MM.1S (cell line): ENCODE measurements around the gene PRKCE.

Source experiments
- DNase-seq: peaks from one replicate; pipeline ENCODE4 v3.0.0-alpha.2; 2015
- H2AFZ ChIP-seq: fragments of 300-600 bp; sonication (generic); 2 replicates; pipeline ENCODE4 v1.6.0; 2016; ENCODE audit warnings: antibody characterized with exemption, low read length
- H3F3A ChIP-seq: fragments of 300-600 bp; sonication (generic); 2 replicates; pipeline ENCODE4 v1.6.1; 2016; ENCODE audit warnings: mild to moderate bottlenecking, antibody characterized with exemption, low read length, moderate library complexity, mixed read lengths; ENCODE audit not compliant: insufficient read depth
- H3K27ac ChIP-seq: fragments of 300-600 bp; sonication (generic); 2 replicates; pipeline ENCODE4 v1.5.1; 2016; ENCODE audit warnings: mild to moderate bottlenecking, low read length
- H3K27me3 ChIP-seq: fragments of 300-600 bp; sonication (generic); replicated peaks from 2 replicates; pipeline ENCODE4 v1.6.0; 2016; ENCODE audit warnings: low read length; ENCODE audit not compliant: insufficient read depth
- H3K36me3 ChIP-seq: fragments of 300-600 bp; sonication (generic); replicated peaks from 2 replicates; pipeline ENCODE4 v1.6.1; 2016; ENCODE audit warnings: mild to moderate bottlenecking, low read length, mixed read lengths; ENCODE audit not compliant: insufficient read depth
- H3K4me1 ChIP-seq: fragments of 300-600 bp; sonication (generic); 2 replicates; pipeline ENCODE4 v1.6.1; 2016; ENCODE audit warnings: low read length, mixed read lengths
- H3K4me2 ChIP-seq: fragments of 300-600 bp; sonication (generic); 2 replicates; pipeline ENCODE4 v1.6.0; 2016; ENCODE audit warnings: low read depth, low read length
- H3K4me3 ChIP-seq: fragments of 300-600 bp; sonication (generic); 2 replicates; pipeline ENCODE4 v1.5.1; 2016; ENCODE audit warnings: low read length, mixed read lengths
- H3K79me2 ChIP-seq: fragments of 300-600 bp; sonication (generic); 2 replicates; pipeline ENCODE4 v1.6.1; 2016; ENCODE audit warnings: mixed run types, low read length, mixed read lengths
- H3K9ac ChIP-seq: fragments of 300-600 bp; sonication (generic); 2 replicates; pipeline ENCODE4 v1.6.1; 2016; ENCODE audit warnings: low read length, mixed read lengths
- H3K9me2 ChIP-seq: fragments of 300-600 bp; sonication (generic); replicated peaks from 2 replicates; pipeline ENCODE4 v1.6.1; 2016; ENCODE audit warnings: mild to moderate bottlenecking, low read length, mixed read lengths; ENCODE audit not compliant: insufficient read depth
- H3K9me3 ChIP-seq: fragments of 300-600 bp; sonication (generic); replicated peaks from 2 replicates; pipeline ENCODE4 v1.6.1; 2016; ENCODE audit warnings: mild to moderate bottlenecking, low read length, mixed read lengths; ENCODE audit not compliant: insufficient read depth
- H4K20me1 ChIP-seq: fragments of 300-600 bp; sonication (generic); 2 replicates; pipeline ENCODE4 v1.6.1; 2016; ENCODE audit warnings: mild to moderate bottlenecking, low read length, moderate library complexity, mixed read lengths; ENCODE audit not compliant: insufficient read depth
- EZH2 ChIP-seq: fragments of 300-600 bp; sonication (generic); optimal IDR thresholded peaks from 2 replicates; pipeline ENCODE3; 2017; ENCODE audit warnings: low read depth, mild to moderate bottlenecking, antibody characterized with exemption, low read length, mixed read lengths
- EZH2phosphoT487 ChIP-seq: fragments of 300-600 bp; sonication (generic); IDR thresholded peaks from 2 replicates; pipeline ENCODE4 v1.6.1; 2018; ENCODE audit warnings: antibody characterized with exemption, low read length
- TF ChIP-seq, protein P1 (sequence below): fragments of 300-600 bp; sonication (generic); IDR thresholded peaks from 2 replicates; pipeline ENCODE4 v1.5.1; 2016; ENCODE audit warnings: antibody characterized with exemption, low read length, mixed read lengths

PRKCE gene

DNA sequence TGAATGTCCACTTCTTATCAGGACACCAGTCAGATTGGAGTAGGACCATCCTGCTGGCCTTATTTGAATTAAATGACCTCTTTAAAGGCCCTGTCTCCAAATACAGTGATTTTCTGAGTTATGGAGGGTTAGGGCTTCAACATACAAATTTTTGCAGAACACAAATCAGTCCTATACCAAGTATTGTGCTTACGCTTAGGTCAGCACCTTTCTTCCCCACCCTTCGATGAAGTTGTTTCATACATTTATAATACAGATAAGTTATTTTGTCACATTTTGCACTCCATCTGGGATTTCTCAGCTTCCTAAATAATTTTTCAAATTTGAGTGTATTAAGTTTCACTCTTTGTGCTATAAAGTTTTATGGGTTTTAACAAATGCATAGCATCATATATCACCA lies 455.2 kb downstream of the PRKCE start:
- Histone ChIP-seq H3K4me3 (no peak overlapping the region), H3K9ac (no peak overlapping the region), H4K20me1 (no peaks in the 10 kb centered on the region), H3K9me2 (no peaks in the 10 kb centered on the region), H2AFZ (no peak overlapping the region), H3K27me3 (no peaks in the 10 kb centered on the region), H3K4me1 (no peaks in the 10 kb centered on the region), H3K4me2 (no peak overlapping the region), H3K36me3 (no peaks in the 10 kb centered on the region), H3K9me3 (no peaks in the 10 kb centered on the region), H3K27ac (no peak overlapping the region), H3K79me2 (no peaks in the 10 kb centered on the region), H3F3A (no peaks in the 10 kb centered on the region)
- TF ChIP-seq EZH2phosphoT487 (no peak), EZH2 (no peak)
- TF ChIP-seq, protein P1, sequence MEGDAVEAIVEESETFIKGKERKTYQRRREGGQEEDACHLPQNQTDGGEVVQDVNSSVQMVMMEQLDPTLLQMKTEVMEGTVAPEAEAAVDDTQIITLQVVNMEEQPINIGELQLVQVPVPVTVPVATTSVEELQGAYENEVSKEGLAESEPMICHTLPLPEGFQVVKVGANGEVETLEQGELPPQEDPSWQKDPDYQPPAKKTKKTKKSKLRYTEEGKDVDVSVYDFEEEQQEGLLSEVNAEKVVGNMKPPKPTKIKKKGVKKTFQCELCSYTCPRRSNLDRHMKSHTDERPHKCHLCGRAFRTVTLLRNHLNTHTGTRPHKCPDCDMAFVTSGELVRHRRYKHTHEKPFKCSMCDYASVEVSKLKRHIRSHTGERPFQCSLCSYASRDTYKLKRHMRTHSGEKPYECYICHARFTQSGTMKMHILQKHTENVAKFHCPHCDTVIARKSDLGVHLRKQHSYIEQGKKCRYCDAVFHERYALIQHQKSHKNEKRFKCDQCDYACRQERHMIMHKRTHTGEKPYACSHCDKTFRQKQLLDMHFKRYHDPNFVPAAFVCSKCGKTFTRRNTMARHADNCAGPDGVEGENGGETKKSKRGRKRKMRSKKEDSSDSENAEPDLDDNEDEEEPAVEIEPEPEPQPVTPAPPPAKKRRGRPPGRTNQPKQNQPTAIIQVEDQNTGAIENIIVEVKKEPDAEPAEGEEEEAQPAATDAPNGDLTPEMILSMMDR, result no peak
- DNase-seq, result no peak

DNA sequence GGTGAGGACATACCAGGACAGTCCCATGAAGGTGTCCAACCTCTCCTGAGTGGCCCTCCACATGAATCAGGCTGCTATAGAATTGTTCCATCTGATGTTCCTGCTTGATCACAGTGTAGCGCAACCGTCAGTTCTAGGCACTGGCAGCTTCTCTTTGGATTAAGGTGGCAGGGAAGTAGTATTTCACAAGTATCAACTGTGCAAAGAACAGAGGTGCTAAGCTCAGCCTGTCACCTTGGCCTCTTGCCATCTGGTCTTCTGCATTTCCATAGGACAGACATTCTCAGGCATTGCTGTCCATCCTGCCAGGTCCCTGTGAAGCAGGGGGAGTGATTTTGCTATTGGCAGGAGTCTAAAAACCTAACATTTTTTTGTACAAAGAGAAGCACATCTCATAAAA lies 463.5 kb downstream of the PRKCE start:
- H3K4me1 ChIP-seq, result no peaks in the 10 kb centered on the region
- no peaks in the 10 kb centered on the region for H3K79me2 ChIP-seq
- no peaks in the 10 kb centered on the region for H3K36me3 ChIP-seq
- DNase-seq, result no peak
- TF ChIP-seq EZH2 (no peak), EZH2phosphoT487 (no peak)
- TF ChIP-seq, protein P1, result no peak
- no peaks in the 10 kb centered on the region for H4K20me1 ChIP-seq
- no peak overlapping the region for H3K4me2 ChIP-seq
- no peaks in the 10 kb centered on the region for H3K27me3 ChIP-seq
- no peaks in the 10 kb centered on the region for H3K9me2 ChIP-seq
- H3F3A ChIP-seq, result no peaks in the 10 kb centered on the region
- no peak overlapping the region for H3K27ac ChIP-seq
- H3K9ac ChIP-seq, result no peak overlapping the region
- H3K4me3 ChIP-seq, result no peak overlapping the region
- no peaks in the 10 kb centered on the region for H3K9me3 ChIP-seq
- H2AFZ ChIP-seq, result no peak overlapping the region

DNA sequence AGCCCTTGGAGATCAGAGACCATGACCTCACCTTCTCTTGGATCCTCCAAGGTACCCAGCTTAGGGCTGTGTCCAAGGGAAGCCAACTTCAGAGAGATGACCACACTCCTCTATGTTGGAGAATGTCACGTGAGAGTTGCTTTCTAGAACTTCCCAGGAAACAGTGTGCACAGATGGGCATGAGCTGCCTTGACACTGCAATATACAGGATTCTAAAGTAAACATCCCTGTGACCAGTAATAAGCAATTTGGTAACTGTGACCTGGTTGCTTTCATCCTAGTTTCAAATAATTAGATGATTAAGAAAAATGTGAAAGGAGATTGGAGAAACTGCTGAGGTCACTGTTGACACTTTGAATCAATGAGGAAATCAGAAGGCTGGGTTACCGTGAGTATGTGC lies 464.7 kb downstream of the PRKCE start:
- TF ChIP-seq EZH2 (no peak), EZH2phosphoT487 (no peak)
- TF ChIP-seq, protein P1, result no peak
- Histone ChIP-seq H4K20me1 (no peaks in the 10 kb centered on the region), H3K27ac (no peak overlapping the region), H3K9me3 (no peaks in the 10 kb centered on the region), H3K9me2 (no peaks in the 10 kb centered on the region), H3K4me3 (no peak overlapping the region), H3K36me3 (no peaks in the 10 kb centered on the region), H3K4me1 (no peaks in the 10 kb centered on the region), H3F3A (no peaks in the 10 kb centered on the region), H3K9ac (no peak overlapping the region), H3K79me2 (no peaks in the 10 kb centered on the region), H2AFZ (no peak overlapping the region), H3K27me3 (no peaks in the 10 kb centered on the region), H3K4me2 (no peak overlapping the region)
- DNase-seq, result no peak
